GM23338 (cell line): ENCODE results near the gene WDHD1. TPM values are rescaled to one million over a fixed set of nuclear protein-coding genes. Genes with fewer than 3 reads are reported as not detected.
A peak's percentile ranks its signal among the peaks of the same experiment; 100 is the strongest.

Experiments used
- ATAC-seq: fragments of 200-7000 bp; cut with Tn5 transposase; 3 replicates; pipeline ENCODE4 v1.9.1; 2020
- DNase-seq: peaks from one replicate; pipeline ENCODE4 v3.0.0-alpha.2; 2015; ENCODE audit warnings: low spot score
- H2AFZ ChIP-seq: fragments of 200-600 bp; sonication (generic); 2 replicates; pipeline ENCODE4 v1.8.0; 2016; ENCODE audit warnings: antibody characterized with exemption, mild to moderate bottlenecking, moderate library complexity
- H3F3A ChIP-seq: fragments of 200-600 bp; sonication (generic); replicated peaks from 2 replicates; pipeline ENCODE4 v1.8.0; 2017; ENCODE audit warnings: antibody characterized with exemption, mixed run types, low read depth
- H3K27ac ChIP-seq: fragments of 200-600 bp; sonication (generic); 2 replicates; pipeline ENCODE4 v1.6.1; 2016; ENCODE audit warnings: low read depth
- H3K27me3 ChIP-seq: fragments of 200-600 bp; sonication (generic); 2 replicates; pipeline ENCODE4 v1.8.0; 2016; ENCODE audit warnings: mild to moderate bottlenecking, mixed run types, moderate library complexity; ENCODE audit not compliant: insufficient read depth
- H3K36me3 ChIP-seq: fragments of 200-600 bp; sonication (generic); 2 replicates; pipeline ENCODE4 v1.8.0; 2016; ENCODE audit warnings: mild to moderate bottlenecking; ENCODE audit not compliant: insufficient read depth
- H3K4me1 ChIP-seq: fragments of 200-600 bp; sonication (generic); 2 replicates; pipeline ENCODE4 v1.8.0; 2016; ENCODE audit warnings: mild to moderate bottlenecking, moderate library complexity; ENCODE audit not compliant: insufficient read depth
- H3K4me2 ChIP-seq: fragments of 200-600 bp; sonication (generic); 2 replicates; pipeline ENCODE4 v1.7.1; 2017; ENCODE audit warnings: mixed run types
- H3K4me3 ChIP-seq: fragments of 200-600 bp; sonication (generic); 2 replicates; pipeline ENCODE4 v1.6.1; 2016; ENCODE audit warnings: mixed run types
- H3K79me2 ChIP-seq: fragments of 200-600 bp; sonication (generic); replicated peaks from 2 replicates; pipeline ENCODE4 v1.8.0; 2017; ENCODE audit warnings: mild to moderate bottlenecking; ENCODE audit not compliant: insufficient read depth
- H3K9me2 ChIP-seq: fragments of 200-600 bp; sonication (generic); 2 replicates; pipeline ENCODE4 v1.8.0; 2017; ENCODE audit not compliant: insufficient read depth
- H4K20me1 ChIP-seq: fragments of 200-600 bp; sonication (generic); replicated peaks from 2 replicates; pipeline ENCODE4 v1.8.0; 2017; ENCODE audit warnings: mild to moderate bottlenecking; ENCODE audit not compliant: insufficient read depth
- H3K27ac Mint-ChIP-seq: 2 replicates; pipeline ENCODE4 v1.8.0; 2020; ENCODE audit warnings: inconsistent platforms, mild to moderate bottlenecking, moderate library complexity, mixed read lengths
- H3K27me3 Mint-ChIP-seq: 3 replicates; pipeline ENCODE4 v1.8.0; 2022; ENCODE audit warnings: low read depth, mild to moderate bottlenecking, moderate library complexity, mixed read lengths, inconsistent platforms; ENCODE audit not compliant: insufficient read depth, poor library complexity
- H3K36me3 Mint-ChIP-seq: 3 replicates; pipeline ENCODE4 v1.8.0; 2021; ENCODE audit warnings: low read depth, mild to moderate bottlenecking, inconsistent platforms, moderate library complexity, mixed read lengths
- H3K4me1 Mint-ChIP-seq: 3 replicates; pipeline ENCODE4 v1.8.0; 2020; ENCODE audit warnings: mild to moderate bottlenecking, inconsistent platforms, mixed read lengths
- H3K4me3 Mint-ChIP-seq: 3 replicates; pipeline ENCODE4 v1.8.0; 2021; ENCODE audit warnings: moderate library complexity, mild to moderate bottlenecking, inconsistent platforms, mixed read lengths
- H3K9me3 Mint-ChIP-seq: 3 replicates; pipeline ENCODE4 v1.8.0; 2020; ENCODE audit warnings: moderate library complexity, mild to moderate bottlenecking, inconsistent platforms, mixed read lengths
- CREB1 ChIP-seq: fragments of 250-450 bp; sonication (Bioruptor Pico); IDR thresholded peaks from 2 replicates; pipeline ENCODE4 v1.5.0; 2020; ENCODE audit warnings: low read depth, mild to moderate bottlenecking, moderate library complexity
- CTCF ChIP-seq, 2 experiments: fragments of 200-600 bp in 1 of 2; sonication (generic) in 1 of 2; conservative IDR thresholded peaks; 2 replicates each; pipeline versions ENCODE4 v1.5.1 to v1.6.1; 2016 to 2017; ENCODE audit warnings: antibody characterized with exemption in 2 of 2, low read depth in 2 of 2, mild to moderate bottlenecking in 2 of 2, moderate library complexity in 1 of 2
- EZH2 ChIP-seq: fragments of 200-600 bp; sonication (generic); IDR thresholded peaks from one replicate; pipeline ENCODE4 v1.8.0; 2017; ENCODE audit warnings: antibody characterized with exemption, mild to moderate bottlenecking, low read depth; ENCODE audit not compliant: unreplicated experiment
- JUNB ChIP-seq: IDR thresholded peaks from one replicate; pipeline ENCODE4 v1.6.1; 2016; ENCODE audit warnings: antibody characterized with exemption; ENCODE audit not compliant: unreplicated experiment
- NANOG ChIP-seq: IDR thresholded peaks from 2 replicates; pipeline ENCODE4 v1.6.1; 2016; ENCODE audit warnings: antibody characterized with exemption, borderline replicate concordance
- POLR2AphosphoS5 ChIP-seq: IDR thresholded peaks from 2 replicates; pipeline ENCODE4 v1.6.1; 2016; ENCODE audit warnings: antibody characterized with exemption, low read depth
- ZNF114 ChIP-seq: fragments of 250-450 bp; sonication (Bioruptor Pico); IDR thresholded peaks from 2 replicates; pipeline ENCODE4 v1.5.0; 2020; ENCODE audit warnings: mild to moderate bottlenecking, moderate library complexity
- ZNF331 ChIP-seq: fragments of 250-450 bp; sonication (Bioruptor Pico); IDR thresholded peaks from 2 replicates; pipeline ENCODE4 v1.5.0; 2020; ENCODE audit warnings: low read depth, mild to moderate bottlenecking, moderate library complexity
- ZNF462 ChIP-seq: fragments of 250-450 bp; sonication (Bioruptor Pico); IDR thresholded peaks from 2 replicates; pipeline ENCODE4 v1.5.0; 2020; ENCODE audit warnings: mild to moderate bottlenecking, moderate library complexity
- polyA plus RNA-seq: library from polyadenylated mRNA; unstranded; fragments of >200 nt; fragmentation: Nextera tagmentation; extraction: Ambion mirVana; gene quantifications from 2 replicates; pipeline ENCODE4 v1.2.1, GENCODE V29; 2016
- total RNA-seq: library from RNA; depleted of rRNA; stranded (reverse); fragments of >200 nt; shearing (Covaris generic); gene quantifications from 2 replicates; pipeline ENCODE4 v1.2.3, GENCODE V29; 2014

Gene WDHD1
- total and polyA plus RNA-seq, 2 experiments from 2014 or later = 48.8 to 65.4 TPM

GRCh38 chr14:55059333-55059732 lies 32.4 kb upstream of the WDHD1 start (continued):
- TF ChIP-seq CTCF (conservative IDR thresholded peaks at IDR 0.05; ENCODE audit: low read depth in 2 of 2) = no peak
- no peak for TF ChIP-seq ZNF114 (CRISPR knock-in tag)
- no peak for TF ChIP-seq EZH2
- TF ChIP-seq POLR2AphosphoS5 = no peak
- no peak for TF ChIP-seq CREB1 (CRISPR knock-in tag)

GRCh38 chr14:55057919-55058318 lies 31.0 kb upstream of the WDHD1 start:
- Mint-ChIP-seq H3K4me3 (no peak overlapping the region), H3K27ac (no peak overlapping the region), H3K4me1 (peaks cover 16% of the 10 kb centered on the region), H3K9me3 (no peaks in the 10 kb centered on the region; the same call in 2 of the 3 replicates), H3K36me3 (peaks cover 61% of the 10 kb centered on the region), H3K27me3 (peaks cover under 1% of the 10 kb centered on the region)
- peaks cover 50% of the 10 kb centered on the region for H4K20me1 ChIP-seq
- no peak overlapping the region for H3K4me3 ChIP-seq
- peaks cover 96% of the 10 kb centered on the region for H3K79me2 ChIP-seq
- H3K27ac ChIP-seq = no peak overlapping the region
- no peaks in the 10 kb centered on the region for H3F3A ChIP-seq
- 0 out of 2 replicates have a peak, but pooled peaks cover under 1% of the 10 kb centered on the region for H3K36me3 ChIP-seq
- DNase-seq (no peak), ATAC-seq (no peak)
- no peaks in the 10 kb centered on the region for H3K9me2 ChIP-seq
- H2AFZ ChIP-seq = no peak overlapping the region
- TF ChIP-seq CREB1 (CRISPR knock-in tag) (no peak), ZNF331 (CRISPR knock-in tag) (no peak), NANOG (no peak)
- no peaks in the 10 kb centered on the region for H3K27me3 ChIP-seq
- H3K4me1 ChIP-seq = peaks cover 10% of the 10 kb centered on the region
- no peak overlapping the region for H3K4me2 ChIP-seq

- Mint-ChIP-seq H3K27ac (no peak overlapping the region), H3K27me3 (no peaks in the 10 kb centered on the region), H3K4me1 (peaks cover 26% of the 10 kb centered on the region), H3K4me3 (0 out of 3 replicates have a peak overlapping the region, but pooled peaks have one; percentile 14), H3K9me3 (no peaks in the 10 kb centered on the region), H3K36me3 (peaks cover 45% of the 10 kb centered on the region; the same call in 2 of the 3 replicates)
- H3K27ac ChIP-seq = no peak overlapping the region
- peaks cover 17% of the 10 kb centered on the region for H3K4me1 ChIP-seq
- TF ChIP-seq ZNF331 (CRISPR knock-in tag) (no peak), JUNB (no peak), ZNF114 (CRISPR knock-in tag) (no peak), ZNF462 (CRISPR knock-in tag) (no peak)
- no peaks in the 10 kb centered on the region for H3K36me3 ChIP-seq
- peaks cover 28% of the 10 kb centered on the region for H4K20me1 ChIP-seq
- no peaks in the 10 kb centered on the region for H3K27me3 ChIP-seq
- H3K4me3 ChIP-seq = no peak overlapping the region
- peak; percentile 56 for DNase-seq
- ATAC-seq = no peak
- peaks cover 71% of the 10 kb centered on the region for H3K79me2 ChIP-seq
- no peak overlapping the region for H3K4me2 ChIP-seq
- peaks cover 4% of the 10 kb centered on the region; the same call in 1 of the 2 replicates for H3F3A ChIP-seq
- no peak overlapping the region for H2AFZ ChIP-seq
- H3K9me2 ChIP-seq = no peaks in the 10 kb centered on the region
Observed at GRCh38 chr14:55054098-55054497, 27.2 kb upstream of the WDHD1 start.
